Uterus (tissue), 4 donors: ENCODE results near the gene GABRB3. TPM values are rescaled to one million over a fixed set of nuclear protein-coding genes. Genes with fewer than 3 reads are reported as not detected.

Experiments used
- DNase-seq, 2 donors: peaks; one replicate each; pipeline ENCODE4 v3.0.0-alpha.2; 2019 to 2020
- H3K27ac ChIP-seq, 2 donors: fragments of 200-600 bp; sonication (generic); 1 replicate in 1 of 2; 2 replicates in 1 of 2; pipeline ENCODE4 v1.5.1; 2016 to 2018
- H3K27me3 ChIP-seq, 2 donors: fragments of 200-600 bp; sonication (generic); one replicate each; pipeline ENCODE4 v1.5.1; 2018 to 2019; ENCODE audit warnings: control low read depth in 1 of 2
- H3K36me3 ChIP-seq, 2 donors: fragments of 200-600 bp; sonication (generic); one replicate each; pipeline ENCODE4 v1.5.1; 2019; ENCODE audit warnings: control low read depth in 1 of 2
- H3K4me1 ChIP-seq, 2 donors: fragments of 200-600 bp; sonication (generic); one replicate each; pipeline ENCODE4 v1.5.1; 2018 to 2019; ENCODE audit warnings: control low read depth in 1 of 2
- H3K4me3 ChIP-seq, 2 donors: fragments of 200-600 bp; sonication (generic); 1 replicate in 1 of 2; 2 replicates in 1 of 2; pipeline ENCODE4 v1.5.1; 2018 to 2019; ENCODE audit warnings: mild to moderate bottlenecking in 1 of 2
- H3K9me3 ChIP-seq, 2 donors: fragments of 200-600 bp; sonication (generic); one replicate each; pipeline ENCODE4 v1.5.1; 2019; ENCODE audit warnings: control low read depth in 1 of 2
- CTCF ChIP-seq, 4 experiments: fragments of 200-600 bp in 2 of 4; fragments of 450-650 bp in 2 of 4; sonication (generic) in 2 of 4; IDR thresholded peaks; one replicate each; pipeline ENCODE4 v1.5.1; 2016 to 2019; ENCODE audit warnings: antibody characterized with exemption in 4 of 4, mild to moderate bottlenecking in 2 of 4, moderate library complexity in 1 of 4
- POLR2A ChIP-seq, 2 donors: fragments of 450-650 bp; IDR thresholded peaks; one replicate each; pipeline ENCODE4 v1.6.1; 2016; ENCODE audit warnings: antibody characterized with exemption in 2 of 2, mild to moderate bottlenecking in 1 of 2, moderate library complexity in 1 of 2
- intact Hi-C: fragments of 100-400 bp; cut with DNase I; formaldehyde crosslinking; loops from one replicate; pipeline ENCODE4 v1.15.1; 2023; ENCODE audit warnings: low total_unique reads
- total RNA-seq, 4 donors: library from RNA; depleted of rRNA in 3 of 4; stranded (reverse); fragments of >200 nt in 3 of 4; gene quantifications; one replicate each; pipeline versions ENCODE4 v1.1.0 to v1.2.4, GENCODE V29; 2014 to 2023
- donor health status: DM: yes; HTN: yes; CAD: no.

GABRB3 gene
- total RNA-seq, 4 donors from 2014 or later: 1.7 to 6.2 (median 1.8) TPM; not detected in 1

DNA sequence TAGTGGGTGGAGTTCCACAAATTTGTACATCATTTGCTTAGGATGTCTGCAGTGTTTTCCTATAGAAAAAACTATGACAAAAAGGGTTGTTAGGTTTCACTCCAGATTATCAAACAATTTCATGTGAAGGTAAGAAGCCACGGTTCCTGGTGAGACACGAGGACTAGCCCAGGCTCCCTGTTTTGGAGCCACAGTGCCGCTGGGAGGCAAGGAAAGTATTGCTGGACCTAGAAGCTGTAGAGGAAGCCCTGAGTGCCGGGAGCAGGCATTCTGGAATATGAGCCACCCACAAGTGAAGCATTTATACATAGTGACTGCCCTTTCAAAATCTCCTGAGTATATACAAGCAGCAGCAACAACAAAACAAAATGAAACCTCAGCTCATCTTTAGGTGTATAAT, 142.0 kb downstream of the GABRB3 start:
- Histone ChIP-seq H3K36me3 (no peaks in the 10 kb centered on the region), H3K4me3 (no peak overlapping the region), H3K27ac (no peak overlapping the region), H3K9me3 (no peaks in the 10 kb centered on the region), H3K4me1 (no peaks in the 10 kb centered on the region), H3K27me3 (no peaks in the 10 kb centered on the region)
- intact Hi-C loops: no loop called here
- TF ChIP-seq CTCF (IDR thresholded peaks at IDR 0.05): no peak
- TF ChIP-seq POLR2A (IDR thresholded peaks at IDR 0.05): no peak
- DNase-seq: no peak

- no peaks in the 10 kb centered on the region for H3K27me3 ChIP-seq
- peak; percentile 22 to 73 for DNase-seq
- H3K36me3 ChIP-seq: no peaks in the 10 kb centered on the region
- H3K4me3 ChIP-seq: no peak overlapping the region
- no peaks in the 10 kb centered on the region for H3K4me1 ChIP-seq
- H3K9me3 ChIP-seq: no peaks in the 10 kb centered on the region
- intact Hi-C loops: no loop called here
- TF ChIP-seq POLR2A (IDR thresholded peaks at IDR 0.05): no peak
- TF ChIP-seq CTCF (IDR thresholded peaks at IDR 0.05): no peak
- no peak overlapping the region for H3K27ac ChIP-seq
Observed at GRCh38 chr15:26628879-26629529, 143.9 kb downstream of the GABRB3 start.

DNA sequence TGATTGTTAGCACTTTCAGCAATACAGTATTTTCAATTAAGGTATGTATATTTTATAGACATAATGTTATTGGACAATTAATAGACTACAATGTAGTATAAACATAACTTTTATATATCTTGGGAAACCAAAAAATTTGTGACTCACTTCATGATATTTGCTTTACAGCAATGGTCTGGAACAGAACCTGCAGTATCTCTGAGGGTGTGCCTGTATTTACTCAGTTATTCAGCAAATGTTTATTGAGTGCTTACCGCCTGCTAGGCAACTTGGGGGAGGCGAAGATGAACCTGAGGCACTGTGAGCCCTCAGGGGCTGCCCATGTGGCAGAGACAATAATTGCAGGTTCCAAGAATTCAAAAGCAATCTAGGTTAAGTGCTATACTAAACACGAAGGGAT, 144.8 kb downstream of the GABRB3 start:
- TF ChIP-seq POLR2A (IDR thresholded peaks at IDR 0.05) (no peak), CTCF (IDR thresholded peaks at IDR 0.05) (no peak)

GRCh38 chr15:26624128-26624527, 148.7 kb downstream of the GABRB3 start:
- H3K36me3 ChIP-seq: no peaks in the 10 kb centered on the region
- no peaks in the 10 kb centered on the region for H3K27me3 ChIP-seq
- intact Hi-C loops: no loop called here
- H3K4me3 ChIP-seq: no peak overlapping the region
- no peaks in the 10 kb centered on the region for H3K9me3 ChIP-seq
- TF ChIP-seq CTCF (IDR thresholded peaks at IDR 0.05) (no peak), POLR2A (IDR thresholded peaks at IDR 0.05) (no peak)
- H3K4me1 ChIP-seq: no peaks in the 10 kb centered on the region
- no peak overlapping the region for H3K27ac ChIP-seq
- DNase-seq: no peak

More for the DNA sequence above, 144.8 kb downstream of the GABRB3 start:
- Histone ChIP-seq H3K36me3 (no peaks in the 10 kb centered on the region), H3K27me3 (no peaks in the 10 kb centered on the region), H3K4me1 (no peaks in the 10 kb centered on the region), H3K4me3 (no peak overlapping the region), H3K9me3 (no peaks in the 10 kb centered on the region), H3K27ac (no peak overlapping the region)
- intact Hi-C loops: no loop called here
- DNase-seq: no peak

DNA sequence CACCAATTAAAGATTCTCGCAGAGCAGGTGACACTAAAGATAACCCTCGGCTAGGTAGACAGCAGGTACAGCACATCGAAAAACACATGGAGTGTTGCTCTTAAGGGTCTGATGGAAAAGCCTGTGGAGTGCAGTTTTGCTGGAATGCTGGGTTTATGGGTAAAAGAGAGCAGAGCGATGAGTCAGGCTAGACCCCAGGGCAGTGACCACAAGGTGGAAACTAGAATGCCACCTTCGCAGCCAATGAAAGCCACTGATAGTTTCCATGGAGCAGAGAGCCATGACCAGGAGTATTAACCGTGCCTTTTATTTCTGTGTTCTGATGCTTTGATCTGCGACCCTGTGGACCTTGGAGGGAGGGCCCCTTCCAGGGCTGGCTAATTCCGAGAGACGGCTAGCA, 149.8 kb downstream of the GABRB3 start:
- no peaks in the 10 kb centered on the region for H3K36me3 ChIP-seq
- no peak overlapping the region for H3K4me3 ChIP-seq
- no peaks in the 10 kb centered on the region for H3K4me1 ChIP-seq
- no peaks in the 10 kb centered on the region for H3K9me3 ChIP-seq
- no peak overlapping the region for H3K27ac ChIP-seq
- intact Hi-C loops: no loop called here
- no peaks in the 10 kb centered on the region for H3K27me3 ChIP-seq
- TF ChIP-seq POLR2A (IDR thresholded peaks at IDR 0.05) (no peak), CTCF (IDR thresholded peaks at IDR 0.05) (no peak)
- no peak for DNase-seq
